Erythroblast (primary cell): Measurements from ENCODE around the gene FAM8A1.

ENCODE experiments used
- GATA1 ChIP-seq: IDR thresholded peaks from 2 replicates; pipeline ENCODE4 v1.6.1; 2011; ENCODE audit warnings: low read depth, mild to moderate bottlenecking, control low read depth, low read length, moderate library complexity
- POLR2A ChIP-seq: IDR thresholded peaks from 2 replicates; pipeline ENCODE4 v1.6.1; 2011; ENCODE audit warnings: mild to moderate bottlenecking, low read length

DNA sequence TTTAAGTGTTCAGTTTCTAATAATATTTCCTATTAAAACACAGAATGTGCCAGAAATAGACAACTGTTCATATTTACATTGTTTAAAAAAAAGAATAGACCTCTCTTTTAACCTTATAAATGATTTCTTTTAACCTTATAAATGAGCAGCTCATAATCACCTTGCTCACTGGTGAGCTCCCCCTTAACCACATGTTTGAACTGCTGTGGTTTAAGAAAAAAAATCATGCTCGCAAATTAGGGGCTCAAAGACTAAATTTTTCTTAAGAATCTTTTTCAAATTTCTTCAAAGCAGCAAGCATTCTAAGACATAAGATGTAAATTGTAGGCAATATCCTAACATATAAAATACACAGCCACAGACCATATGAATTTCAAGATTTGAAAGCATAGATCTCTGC, 32.8 kb downstream of the FAM8A1 start:
- no peak for TF ChIP-seq POLR2A
- TF ChIP-seq GATA1, result no peak
